Keratinocyte (primary cell): ENCODE data around the gene MIPOL1.

Experiments
- EZH2 ChIP-seq: IDR thresholded peaks from one replicate; pipeline ENCODE4 v1.6.1; 2012; ENCODE audit warnings: inconsistent platforms, mild to moderate bottlenecking, low read length, moderate library complexity
- TF ChIP-seq, protein P1 (sequence below), 3 experiments: IDR thresholded peaks in 1 of 3; conservative IDR thresholded peaks in 1 of 3; optimal IDR thresholded peaks in 1 of 3; 2 replicates in 2 of 3; 3 replicates in 1 of 3; pipeline versions ENCODE3 to v1.5.1; 2011; ENCODE audit warnings: low read length in 3 of 3, mild to moderate bottlenecking in 3 of 3, moderate library complexity in 2 of 3, control low read depth in 1 of 3, inconsistent platforms in 1 of 3; ENCODE audit not compliant: insufficient read depth in 2 of 3; ENCODE audit errors: extremely low read depth in 1 of 3

DNA sequence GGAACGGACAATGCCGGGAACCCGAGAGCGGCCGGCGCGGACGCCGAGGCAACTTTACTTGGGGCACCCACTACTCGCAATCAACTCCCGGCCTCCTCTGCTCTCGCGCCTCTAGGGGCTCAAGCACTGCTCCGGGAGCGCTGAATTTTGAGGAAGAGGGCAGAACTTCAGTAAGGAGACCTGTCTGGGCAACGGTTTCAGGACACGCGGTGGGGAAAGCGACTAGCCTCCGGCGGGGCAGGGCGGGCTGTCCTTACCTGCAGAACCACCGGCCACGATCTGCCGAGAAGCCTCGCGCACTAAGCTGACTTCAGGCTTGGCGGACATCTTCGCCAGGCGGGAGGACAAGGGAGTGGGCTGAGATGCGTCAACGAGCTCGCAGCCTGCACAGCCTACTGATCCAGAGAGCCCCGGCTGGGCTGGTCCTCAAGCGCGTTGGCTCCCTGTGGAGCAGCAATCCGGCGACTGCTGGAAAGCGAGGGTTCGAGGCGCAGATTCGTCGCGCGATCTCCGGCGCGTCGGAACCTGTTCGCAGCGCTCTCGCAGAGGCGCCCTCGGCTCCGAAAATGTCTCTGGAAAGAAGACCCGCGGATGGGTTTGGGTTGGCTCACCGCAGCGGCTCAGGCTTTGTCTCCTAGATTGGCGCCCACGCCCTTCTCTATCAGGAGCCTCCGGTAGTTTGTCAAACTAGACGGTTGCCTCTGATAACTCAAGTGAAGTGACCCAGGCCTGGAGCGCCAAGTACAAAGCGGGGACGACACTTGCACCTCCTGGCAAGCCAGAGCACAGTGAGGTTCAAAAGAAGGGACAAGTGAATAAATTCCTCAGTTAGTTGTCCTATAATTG, 25.5 kb upstream of the MIPOL1 start, which contains the start of gene SLC25A21:
- TF ChIP-seq, protein P1, sequence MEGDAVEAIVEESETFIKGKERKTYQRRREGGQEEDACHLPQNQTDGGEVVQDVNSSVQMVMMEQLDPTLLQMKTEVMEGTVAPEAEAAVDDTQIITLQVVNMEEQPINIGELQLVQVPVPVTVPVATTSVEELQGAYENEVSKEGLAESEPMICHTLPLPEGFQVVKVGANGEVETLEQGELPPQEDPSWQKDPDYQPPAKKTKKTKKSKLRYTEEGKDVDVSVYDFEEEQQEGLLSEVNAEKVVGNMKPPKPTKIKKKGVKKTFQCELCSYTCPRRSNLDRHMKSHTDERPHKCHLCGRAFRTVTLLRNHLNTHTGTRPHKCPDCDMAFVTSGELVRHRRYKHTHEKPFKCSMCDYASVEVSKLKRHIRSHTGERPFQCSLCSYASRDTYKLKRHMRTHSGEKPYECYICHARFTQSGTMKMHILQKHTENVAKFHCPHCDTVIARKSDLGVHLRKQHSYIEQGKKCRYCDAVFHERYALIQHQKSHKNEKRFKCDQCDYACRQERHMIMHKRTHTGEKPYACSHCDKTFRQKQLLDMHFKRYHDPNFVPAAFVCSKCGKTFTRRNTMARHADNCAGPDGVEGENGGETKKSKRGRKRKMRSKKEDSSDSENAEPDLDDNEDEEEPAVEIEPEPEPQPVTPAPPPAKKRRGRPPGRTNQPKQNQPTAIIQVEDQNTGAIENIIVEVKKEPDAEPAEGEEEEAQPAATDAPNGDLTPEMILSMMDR (optimal IDR thresholded peaks at IDR 0.05 in 1 of 3, IDR thresholded peaks at IDR 0.05 in 1 of 3, conservative IDR thresholded peaks at IDR 0.05 in 1 of 3; ENCODE audit: extremely low read depth in 1 of 3, insufficient read depth in 2 of 3, low read length in 3 of 3), result peak in 1 of 3 experiments; percentile 12
- TF ChIP-seq EZH2, result no peak
